Breast epithelium (tissue), 4 donors: ENCODE measurements around the gene CCSER1. TPM values are rescaled to one million over a fixed set of nuclear protein-coding genes. Genes with fewer than 3 reads are reported as not detected.
"Not testable (repeated sequence)": the region's sequence is repeated elsewhere in the genome, so short reads cannot be mapped to it uniquely, and the experiment has no call there.

Source experiments
- DNase-seq, 2 donors: peaks; one replicate each; pipeline ENCODE4 v3.0.0-alpha.2; 2019; ENCODE audit warnings: low spot score in 2 of 2
- H3K27ac ChIP-seq, 2 donors: fragments of 200-600 bp; sonication (generic) in 1 of 2; one replicate each; pipeline ENCODE4 v1.5.1; 2016 to 2019; ENCODE audit warnings: mild to moderate bottlenecking in 1 of 2
- H3K27me3 ChIP-seq, 2 donors: fragments of 200-600 bp; sonication (generic) in 1 of 2; one replicate each; pipeline versions ENCODE4 v1.5.1 to v1.6.0; 2017 to 2019; ENCODE audit warnings: control low read depth in 1 of 2, mild to moderate bottlenecking in 1 of 2
- H3K36me3 ChIP-seq: fragments of 200-600 bp; one replicate; pipeline ENCODE4 v1.5.1; 2019
- H3K4me1 ChIP-seq, 2 donors: fragments of 200-600 bp; sonication (generic); one replicate each; pipeline ENCODE4 v1.5.1; 2016 to 2019; ENCODE audit warnings: control low read depth in 1 of 2
- H3K4me3 ChIP-seq, 3 donors: fragments of 200-600 bp; sonication (generic); 1 replicate in 2 of 3; 2 replicates in 1 of 3; pipeline ENCODE4 v1.5.1; 2016 to 2019; ENCODE audit warnings: mild to moderate bottlenecking in 3 of 3, moderate library complexity in 2 of 3
- H3K9me3 ChIP-seq, 2 donors: fragments of 200-600 bp; sonication (generic) in 1 of 2; one replicate each; pipeline ENCODE4 v1.5.1; 2016 to 2019; ENCODE audit warnings: control low read depth in 1 of 2
- CTCF ChIP-seq, 3 donors: fragments of 450-650 bp; IDR thresholded peaks; one replicate each; pipeline ENCODE4 v1.5.1; 2016 to 2017; ENCODE audit warnings: antibody characterized with exemption in 3 of 3, mild to moderate bottlenecking in 3 of 3, moderate library complexity in 3 of 3
- POLR2A ChIP-seq: fragments of 450-650 bp; IDR thresholded peaks from one replicate; pipeline ENCODE4 v1.6.1; 2016; ENCODE audit warnings: antibody characterized with exemption, mild to moderate bottlenecking, moderate library complexity
- POLR2AphosphoS5 ChIP-seq, 3 donors: sonication (generic); formaldehyde crosslinking; IDR thresholded peaks; one replicate each; pipeline ENCODE4 v1.6.1; 2017; ENCODE audit warnings: antibody characterized with exemption in 3 of 3
- intact Hi-C: fragments of 100-400 bp; cut with DNase I; formaldehyde crosslinking; loops from one replicate; pipeline ENCODE4 v1.15.1; 2023; ENCODE audit warnings: low total_unique reads
- total RNA-seq, 3 donors: library from RNA; depleted of rRNA; stranded (reverse); fragments of >200 nt; gene quantifications; one replicate each; pipeline ENCODE4 v1.1.0, GENCODE V29; 2016

Gene CCSER1
- total RNA-seq, 3 donors from 2014 or later = 6.4 to 73.3 (median 55.7) TPM

GRCh38 chr4:90888571-90888970, 761.4 kb downstream of the CCSER1 start:
- H3K27ac ChIP-seq = no peak overlapping the region
- no peak overlapping the region for H3K4me3 ChIP-seq
- intact Hi-C loops = no loop called here
- no peaks in the 10 kb centered on the region for H3K4me1 ChIP-seq
- TF ChIP-seq POLR2A (no peak), CTCF (IDR thresholded peaks at IDR 0.05) (no peak), POLR2AphosphoS5 (IDR thresholded peaks at IDR 0.05) (no peak)
- no peaks in the 10 kb centered on the region for H3K9me3 ChIP-seq
- H3K27me3 ChIP-seq = no peaks in the 10 kb centered on the region
- no peak for DNase-seq
- H3K36me3 ChIP-seq = no peaks in the 10 kb centered on the region

GRCh38 chr4:90889171-90889570, 762.0 kb downstream of the CCSER1 start:
- no peak for TF ChIP-seq POLR2A
- TF ChIP-seq POLR2AphosphoS5 (IDR thresholded peaks at IDR 0.05) = no peak
- no peak for TF ChIP-seq CTCF (IDR thresholded peaks at IDR 0.05)
- Histone ChIP-seq H3K9me3 (no peaks in the 10 kb centered on the region), H3K36me3 (no peaks in the 10 kb centered on the region), H3K27me3 (no peaks in the 10 kb centered on the region), H3K27ac (no peak overlapping the region), H3K4me3 (no peak overlapping the region), H3K4me1 (no peaks in the 10 kb centered on the region)
- intact Hi-C loops = no loop called here
- no peak for DNase-seq

- H3K36me3 ChIP-seq, H3K27me3 ChIP-seq, H3K4me1 ChIP-seq, H3K27ac ChIP-seq, H3K4me3 ChIP-seq, intact Hi-C loops, DNase-seq: not testable (repeated sequence)
- H3K9me3 ChIP-seq = peaks cover 0 to 17% of the 10 kb centered on the region in 2 donors
These were observed 776.2 kb downstream of the CCSER1 start for GRCh38 chr4:90903413-90903812.

GRCh38 chr4:90904021-90904420, 776.8 kb downstream of the CCSER1 start:
- Histone ChIP-seq H3K4me1 (no peaks in the 10 kb centered on the region), H3K36me3 (no peaks in the 10 kb centered on the region), H3K27ac (no peak overlapping the region), H3K4me3 (no peak overlapping the region), H3K9me3 (peaks cover 0 to 17% of the 10 kb centered on the region in 2 donors), H3K27me3 (no peaks in the 10 kb centered on the region)
- no peak for TF ChIP-seq POLR2A
- no peak for TF ChIP-seq CTCF (IDR thresholded peaks at IDR 0.05)
- TF ChIP-seq POLR2AphosphoS5 (IDR thresholded peaks at IDR 0.05) = no peak
- intact Hi-C loops = no loop called here
- DNase-seq = no peak

- DNase-seq = no peak
- Histone ChIP-seq H3K27me3 (no peaks in the 10 kb centered on the region), H3K27ac (no peak overlapping the region), H3K9me3 (peaks cover 0 to 12% of the 10 kb centered on the region in 2 donors), H3K36me3 (no peaks in the 10 kb centered on the region), H3K4me3 (no peak overlapping the region), H3K4me1 (no peaks in the 10 kb centered on the region)
- TF ChIP-seq CTCF (IDR thresholded peaks at IDR 0.05) (no peak), POLR2AphosphoS5 (IDR thresholded peaks at IDR 0.05) (no peak), POLR2A (no peak)
- intact Hi-C loops = no loop called here
These were observed 779.0 kb downstream of the CCSER1 start for GRCh38 chr4:90906239-90906638.

- H3K36me3 ChIP-seq, H3K4me3 ChIP-seq, H3K27ac ChIP-seq, DNase-seq, H3K27me3 ChIP-seq, H3K4me1 ChIP-seq, intact Hi-C loops, H3K9me3 ChIP-seq: not testable (repeated sequence)
These were observed 784.7 kb downstream of the CCSER1 start for GRCh38 chr4:90911724-90912434.
